ENCODE measurements around the gene ENPEP. TPM values are rescaled to one million over a fixed set of nuclear protein-coding genes. Genes with fewer than 3 reads are reported as not detected.

The ENPEP gene
- total and polyA plus RNA-seq, 8 donors: 7.3 to 44.7 (median 37.1) TPM

- DNase-seq (no peak), ATAC-seq (no peak)
- Histone ChIP-seq H3K4me3 (no peak overlapping the region), H3K27me3 (no peaks in the 10 kb centered on the region), H3K36me3 (no peaks in the 10 kb centered on the region), H3K27ac (no peak overlapping the region), H3K9me3 (no peaks in the 10 kb centered on the region), H3K4me1 (no peaks in the 10 kb centered on the region)
- intact Hi-C loops (cut with DNase I): no loop called here
- TF ChIP-seq, protein P1, sequence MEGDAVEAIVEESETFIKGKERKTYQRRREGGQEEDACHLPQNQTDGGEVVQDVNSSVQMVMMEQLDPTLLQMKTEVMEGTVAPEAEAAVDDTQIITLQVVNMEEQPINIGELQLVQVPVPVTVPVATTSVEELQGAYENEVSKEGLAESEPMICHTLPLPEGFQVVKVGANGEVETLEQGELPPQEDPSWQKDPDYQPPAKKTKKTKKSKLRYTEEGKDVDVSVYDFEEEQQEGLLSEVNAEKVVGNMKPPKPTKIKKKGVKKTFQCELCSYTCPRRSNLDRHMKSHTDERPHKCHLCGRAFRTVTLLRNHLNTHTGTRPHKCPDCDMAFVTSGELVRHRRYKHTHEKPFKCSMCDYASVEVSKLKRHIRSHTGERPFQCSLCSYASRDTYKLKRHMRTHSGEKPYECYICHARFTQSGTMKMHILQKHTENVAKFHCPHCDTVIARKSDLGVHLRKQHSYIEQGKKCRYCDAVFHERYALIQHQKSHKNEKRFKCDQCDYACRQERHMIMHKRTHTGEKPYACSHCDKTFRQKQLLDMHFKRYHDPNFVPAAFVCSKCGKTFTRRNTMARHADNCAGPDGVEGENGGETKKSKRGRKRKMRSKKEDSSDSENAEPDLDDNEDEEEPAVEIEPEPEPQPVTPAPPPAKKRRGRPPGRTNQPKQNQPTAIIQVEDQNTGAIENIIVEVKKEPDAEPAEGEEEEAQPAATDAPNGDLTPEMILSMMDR (IDR thresholded peaks at IDR 0.05): no peak
Observed at GRCh38 chr4:110449947-110450346, 26.0 kb upstream of the ENPEP start.

DNA sequence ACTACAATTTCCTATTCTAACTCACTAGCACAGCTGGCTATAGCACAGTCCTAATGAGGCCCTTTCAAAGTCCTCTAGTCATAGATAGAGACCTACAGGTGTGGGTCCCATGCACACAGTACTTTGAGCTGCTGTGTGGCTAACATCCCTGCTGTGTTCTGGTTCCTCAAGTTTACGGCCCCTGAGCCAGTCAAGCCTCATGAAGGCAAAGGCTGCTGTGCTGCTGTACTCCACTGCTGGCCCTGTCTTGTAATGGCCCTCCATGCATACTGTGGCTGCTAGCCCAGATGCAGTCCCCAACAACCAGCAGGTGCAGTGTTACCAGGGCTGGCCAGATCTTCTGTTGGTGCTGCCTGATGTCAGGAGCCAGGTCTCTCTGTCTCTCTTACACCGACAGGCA is 23.4 kb upstream of the ENPEP start:
- H3K4me1 ChIP-seq: no peaks in the 10 kb centered on the region
- no peak for ATAC-seq
- no peak for DNase-seq
- TF ChIP-seq, protein P1 (IDR thresholded peaks at IDR 0.05): no peak
- no peaks in the 10 kb centered on the region for H3K36me3 ChIP-seq
- H3K4me3 ChIP-seq: no peak overlapping the region
- intact Hi-C loops (cut with DNase I): no loop called here
- no peak overlapping the region for H3K27ac ChIP-seq
- H3K27me3 ChIP-seq: no peaks in the 10 kb centered on the region
- no peaks in the 10 kb centered on the region for H3K9me3 ChIP-seq

- Histone ChIP-seq H3K27ac (no peak overlapping the region), H3K4me1 (no peaks in the 10 kb centered on the region), H3K27me3 (no peaks in the 10 kb centered on the region), H3K4me3 (no peak overlapping the region), H3K9me3 (no peaks in the 10 kb centered on the region), H3K36me3 (no peaks in the 10 kb centered on the region)
- DNase-seq (no peak), ATAC-seq (no peak)
- intact Hi-C loops (cut with DNase I): no loop called here
- TF ChIP-seq, protein P1 (IDR thresholded peaks at IDR 0.05): no peak
Observed at GRCh38 chr4:110454441-110454840, 21.5 kb upstream of the ENPEP start.

GRCh38 chr4:110458494-110459266 is 17.3 kb upstream of the ENPEP start:
- DNase-seq (no peak), ATAC-seq (no peak)
- intact Hi-C loops (cut with DNase I): no loop called here
- Histone ChIP-seq H3K27ac (no peak overlapping the region), H3K4me3 (no peak overlapping the region), H3K4me1 (no peaks in the 10 kb centered on the region), H3K36me3 (no peaks in the 10 kb centered on the region), H3K9me3 (no peaks in the 10 kb centered on the region), H3K27me3 (no peaks in the 10 kb centered on the region)
- TF ChIP-seq, protein P1 (IDR thresholded peaks at IDR 0.05): no peak

DNA sequence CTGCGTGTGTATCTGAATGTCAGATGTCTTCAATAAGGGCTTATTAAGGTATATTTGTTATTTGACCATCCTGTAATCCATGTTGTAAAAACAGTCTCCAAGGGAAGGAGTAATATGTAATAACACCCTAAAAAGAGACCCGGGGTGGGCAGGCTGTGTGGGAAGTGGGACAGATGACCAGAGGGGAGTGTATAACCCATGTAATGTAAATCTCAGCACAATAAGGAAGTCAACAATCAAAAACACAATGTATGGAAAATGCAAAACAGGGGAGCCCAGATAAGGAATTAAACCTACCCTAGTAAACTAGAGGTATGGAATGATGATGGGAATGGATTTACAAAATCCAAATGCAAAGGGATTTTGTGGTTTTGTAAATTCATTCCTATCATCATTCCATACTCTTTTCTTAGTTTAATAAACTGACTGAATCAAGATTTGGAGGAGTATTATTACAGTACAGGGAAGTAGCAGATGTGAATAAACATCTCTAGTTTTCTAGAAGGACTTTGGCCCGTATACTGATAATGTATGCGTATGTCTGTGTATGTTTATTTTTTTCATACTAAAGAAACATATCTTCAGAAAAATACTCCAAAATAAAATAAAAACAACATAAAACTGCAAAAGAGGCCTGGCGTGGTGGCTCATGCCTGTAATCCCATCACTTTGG is 15.7 kb upstream of the ENPEP start:
- DNase-seq (no peak), ATAC-seq (no peak)
- no peak overlapping the region for H3K4me3 ChIP-seq
- H3K36me3 ChIP-seq: no peaks in the 10 kb centered on the region
- no peaks in the 10 kb centered on the region for H3K4me1 ChIP-seq
- no peak overlapping the region for H3K27ac ChIP-seq
- intact Hi-C loops (cut with DNase I): no loop called here
- no peaks in the 10 kb centered on the region for H3K27me3 ChIP-seq
- TF ChIP-seq, protein P1 (IDR thresholded peaks at IDR 0.05): no peak
- no peaks in the 10 kb centered on the region for H3K9me3 ChIP-seq
